Activated CD4-positive, alpha-beta T cell treated with anti-CD3 and anti-CD28 coated beads for 36 hours (primary cell): Measurements from ENCODE around the gene UGT1A1. TPM values are rescaled to one million over a fixed set of nuclear protein-coding genes. Genes with fewer than 3 reads are reported as not detected.
"Not testable (repeated sequence)": the region's sequence is repeated elsewhere in the genome, so short reads cannot be mapped to it uniquely, and the experiment has no call there.

Experiments used
- ATAC-seq: fragments of 200-7000 bp; cut with Tn5 transposase; one replicate; pipeline ENCODE4 v1.10.0; 2021; ENCODE audit warnings: mild to moderate bottlenecking, moderate library complexity
- CTCF ChIA-PET: fragments of 350-600 bp; sonication (Branson Sonifier 250); formaldehyde crosslinking; loops from one replicate; lab custom pipeline; 2021; ENCODE audit warnings: antibody characterized with exemption; lab: Charles Lee
- POLR2A ChIA-PET: fragments of 350-600 bp; sonication (Branson Sonifier 250); formaldehyde crosslinking; loops from one replicate; lab custom pipeline; 2021; ENCODE audit warnings: antibody characterized with exemption, inconsistent platforms; lab: Charles Lee
- DNase-seq: peaks from one replicate; pipeline ENCODE4 v3.0.0-alpha.2; 2020
- H3K27ac Mint-ChIP-seq: one replicate; pipeline ENCODE4 v1.8.0; 2021; ENCODE audit warnings: mixed read lengths
- H3K27me3 Mint-ChIP-seq: one replicate; pipeline ENCODE4 v1.8.0; 2021; ENCODE audit warnings: mixed read lengths
- H3K36me3 Mint-ChIP-seq: one replicate; pipeline ENCODE4 v1.8.0; 2021; ENCODE audit warnings: low read depth, mixed read lengths
- H3K4me1 Mint-ChIP-seq: one replicate; pipeline ENCODE4 v1.8.0; 2021; ENCODE audit warnings: mixed read lengths
- H3K4me3 Mint-ChIP-seq: one replicate; pipeline ENCODE4 v1.8.0; 2021; ENCODE audit warnings: mild to moderate bottlenecking, moderate library complexity, mixed read lengths
- H3K9me3 Mint-ChIP-seq: one replicate; pipeline ENCODE4 v1.8.0; 2021; ENCODE audit warnings: low read depth, mixed read lengths
- intact Hi-C, 2 experiments: fragments of 100-400 bp; cut with DNase I in 1 of 2; cut with micrococcal nuclease in 1 of 2; formaldehyde crosslinking; loops; one replicate each; pipeline versions ENCODE4 v1.14.2 to v1.15.1; 2022 to 2024; cut with DNase I, micrococcal nuclease
- total RNA-seq, 2 experiments: library from RNA; stranded (reverse); gene quantifications; one replicate each; pipeline ENCODE4 v1.2.3, GENCODE V29; 2021

UGT1A1 gene
- total RNA-seq = not detected

- Mint-ChIP-seq H3K4me1 (no peaks in the 10 kb centered on the region), H3K27ac (no peak within 1 kb of the TSS), H3K9me3 (no peaks in the 10 kb centered on the region), H3K4me3 (no peak within 1 kb of the TSS), H3K36me3 (no peaks in the 10 kb centered on the region), H3K27me3 (peaks cover 9% of the 10 kb centered on the region)
- ATAC-seq = no peak
- POLR2A ChIA-PET = no interaction called here
- CTCF ChIA-PET = no interaction called here
- no peak for DNase-seq
- intact Hi-C loops = no loop called here
Measured at GRCh38 chr2:233760043-233760442, at the start of gene UGT1A1. Gene UGT1A1, plus strand, starts transcription at chr2:233760270. Its CDS starts 18 bp downstream, at chr2:233760288.

- intact Hi-C loops = loop anchor here (1.0 to 10.0 kb wide), 4 partner anchors 307 to 1105 kb away; partner anchors contain the start of gene SAG (in 1 of the 2)
- ChIA-PET POLR2A (no interaction called here), CTCF (interaction anchor here (0.7 to 1.4 kb wide), 3 partner anchors 9 to 571 kb away, joined by 3 to 6 read pairs (median 3); no protein-coding TSS in a partner anchor)
- DNase-seq (peak; percentile 86), ATAC-seq (peak; percentile 61)
- Mint-ChIP-seq H3K36me3 (no peaks in the 10 kb centered on the region), H3K4me1 (no peaks in the 10 kb centered on the region), H3K9me3 (no peaks in the 10 kb centered on the region), H3K27ac (no peak overlapping the region), H3K4me3 (no peak overlapping the region), H3K27me3 (peaks cover 25% of the 10 kb centered on the region)
Measured at GRCh38 chr2:233711312-233712008, 48.6 kb upstream of the UGT1A1 start.

- CTCF ChIA-PET = interaction anchor here (0.6 kb wide), 1 partner anchor 61 kb away, joined by 3 read pairs; no protein-coding TSS in a partner anchor
- Mint-ChIP-seq H3K4me3 (no peak within 1 kb of the TSS), H3K27me3 (peaks cover 22% of the 10 kb centered on the region), H3K4me1 (no peaks in the 10 kb centered on the region), H3K27ac (no peak within 1 kb of the TSS), H3K36me3 (no peaks in the 10 kb centered on the region), H3K9me3 (no peaks in the 10 kb centered on the region)
- POLR2A ChIA-PET = no interaction called here
- intact Hi-C loops = loop anchor here (5.0 to 10.0 kb wide), 2 partner anchors 310 to 408 kb away; partner anchors contain the start of gene SAG (in 1 of the 2)
- ATAC-seq (no peak), DNase-seq (no peak)
Measured at GRCh38 chr2:233712611-233713261, 47.3 kb upstream of the UGT1A1 start, which contains the start of gene UGT1A5. Gene UGT1A5, plus strand, starts transcription at chr2:233712907. Its CDS starts 85 bp downstream, at chr2:233712992.

GRCh38 chr2:233713262-233713615, 46.8 kb upstream of the UGT1A1 start:
- DNase-seq (no peak), ATAC-seq (no peak)
- POLR2A ChIA-PET = no interaction called here
- H3K4me3 Mint-ChIP-seq = no peak overlapping the region
- H3K36me3 Mint-ChIP-seq = no peaks in the 10 kb centered on the region
- no peak overlapping the region for H3K27ac Mint-ChIP-seq
- intact Hi-C loops = loop anchor here (5.0 to 10.0 kb wide), 2 partner anchors 311 to 408 kb away; partner anchors contain the start of gene SAG (in 1 of the 2)
- H3K9me3 Mint-ChIP-seq = no peaks in the 10 kb centered on the region
- no peaks in the 10 kb centered on the region for H3K4me1 Mint-ChIP-seq
- peaks cover 22% of the 10 kb centered on the region for H3K27me3 Mint-ChIP-seq
- CTCF ChIA-PET = interaction anchor here (0.6 kb wide), 1 partner anchor 61 kb away, joined by 3 read pairs; no protein-coding TSS in a partner anchor

GRCh38 chr2:233714121-233714520, 45.9 kb upstream of the UGT1A1 start:
- H3K4me3 Mint-ChIP-seq = no peak overlapping the region
- H3K27ac Mint-ChIP-seq = no peak overlapping the region
- H3K4me1 Mint-ChIP-seq = no peaks in the 10 kb centered on the region
- ChIA-PET POLR2A (no interaction called here), CTCF (no interaction called here)
- ATAC-seq = no peak
- intact Hi-C loops = loop anchor here (5.0 to 10.0 kb wide), 2 partner anchors 312 to 409 kb away; partner anchors contain the start of gene SAG (in 1 of the 2)
- peaks cover 23% of the 10 kb centered on the region for H3K27me3 Mint-ChIP-seq
- DNase-seq = no peak
- no peaks in the 10 kb centered on the region for H3K9me3 Mint-ChIP-seq
- H3K36me3 Mint-ChIP-seq = no peaks in the 10 kb centered on the region

GRCh38 chr2:233718552-233718951, 41.5 kb upstream of the UGT1A1 start, which contains the start of gene UGT1A4:
Gene UGT1A4, plus strand, starts transcription at chr2:233718736. Its CDS starts 85 bp downstream, at chr2:233718821.
- Mint-ChIP-seq H3K9me3 (no peaks in the 10 kb centered on the region), H3K4me1 (no peaks in the 10 kb centered on the region), H3K27ac (no peak within 1 kb of the TSS), H3K4me3 (no peak within 1 kb of the TSS), H3K27me3 (peaks cover 17% of the 10 kb centered on the region), H3K36me3 (no peaks in the 10 kb centered on the region)
- no peak for DNase-seq
- POLR2A ChIA-PET = no interaction called here
- intact Hi-C loops = loop anchor here in 1 of 2 experiments (10.0 kb wide), 1 partner anchor 414 kb away; the partner anchor contains the start of gene SAG
- no peak for ATAC-seq
- CTCF ChIA-PET = no interaction called here

- H3K27me3 Mint-ChIP-seq = peaks cover 9% of the 10 kb centered on the region
- H3K4me3 Mint-ChIP-seq = no peak within 1 kb of the TSS
- H3K36me3 Mint-ChIP-seq = no peaks in the 10 kb centered on the region
- intact Hi-C loops = no loop called here
- ChIA-PET POLR2A (no interaction called here), CTCF (interaction anchor here (0.7 kb wide), 1 partner anchor 836 kb away, joined by 3 read pairs; no protein-coding TSS in a partner anchor)
- DNase-seq = no peak
- H3K9me3 Mint-ChIP-seq = no peaks in the 10 kb centered on the region
- ATAC-seq = no peak
- H3K4me1 Mint-ChIP-seq = no peaks in the 10 kb centered on the region
- H3K27ac Mint-ChIP-seq = no peak within 1 kb of the TSS
Measured at GRCh38 chr2:233728723-233729301, 31.3 kb upstream of the UGT1A1 start, which contains the start of gene UGT1A3. Gene UGT1A3, plus strand, starts transcription at chr2:233729042. Its CDS starts 85 bp downstream, at chr2:233729127.

- POLR2A ChIA-PET = interaction anchor here (0.6 kb wide), 1 partner anchor 803 kb away, joined by 4 read pairs; no protein-coding TSS in a partner anchor
- H3K27ac Mint-ChIP-seq, H3K4me3 Mint-ChIP-seq, H3K9me3 Mint-ChIP-seq, intact Hi-C loops, DNase-seq, H3K36me3 Mint-ChIP-seq, ATAC-seq, H3K4me1 Mint-ChIP-seq: not testable (repeated sequence)
- CTCF ChIA-PET = interaction anchor here (1.5 kb wide), 1 partner anchor 20 kb away, joined by 3 read pairs; no protein-coding TSS in a partner anchor
- peaks cover 24% of the 10 kb centered on the region for H3K27me3 Mint-ChIP-seq
Measured at GRCh38 chr2:233736868-233737653, 23.0 kb upstream of the UGT1A1 start.

GRCh38 chr2:233740870-233741269, 19.2 kb upstream of the UGT1A1 start:
- intact Hi-C loops = no loop called here
- no peak for DNase-seq
- Mint-ChIP-seq H3K9me3 (no peaks in the 10 kb centered on the region), H3K4me1 (no peaks in the 10 kb centered on the region), H3K27ac (no peak overlapping the region), H3K4me3 (no peak overlapping the region), H3K27me3 (peaks cover 19% of the 10 kb centered on the region), H3K36me3 (no peaks in the 10 kb centered on the region)
- ChIA-PET CTCF (interaction anchor here (0.6 kb wide), 1 partner anchor 172 kb away, joined by 4 read pairs; no protein-coding TSS in a partner anchor), POLR2A (no interaction called here)
- ATAC-seq = no peak

GRCh38 chr2:233743464-233744259, 16.4 kb upstream of the UGT1A1 start:
- ATAC-seq (no peak), DNase-seq (no peak)
- intact Hi-C loops = no loop called here
- H3K27me3 Mint-ChIP-seq = peaks cover 19% of the 10 kb centered on the region
- no peak overlapping the region for H3K27ac Mint-ChIP-seq
- H3K9me3 Mint-ChIP-seq = no peaks in the 10 kb centered on the region
- no peaks in the 10 kb centered on the region for H3K4me1 Mint-ChIP-seq
- POLR2A ChIA-PET = no interaction called here
- CTCF ChIA-PET = no interaction called here
- no peak overlapping the region for H3K4me3 Mint-ChIP-seq
- H3K36me3 Mint-ChIP-seq = no peaks in the 10 kb centered on the region
